HepG2 (cell line): ENCODE data around the gene TBCD. TPM values are rescaled to one million over a fixed set of nuclear protein-coding genes. Genes with fewer than 3 reads are reported as not detected.

Experiments used
- BCL6 ChIP-seq: IDR thresholded peaks from 2 replicates; pipeline ENCODE4 v1.6.1; 2016; ENCODE audit warnings: missing genetic modification reagents, missing compliant biosample characterization
- CREBL2 ChIP-seq: sonication (generic); formaldehyde crosslinking; IDR thresholded peaks from 2 replicates; pipeline ENCODE4 v1.8.1; 2023; ENCODE audit warnings: missing genetic modification reagents, mild to moderate bottlenecking, borderline replicate concordance
- FOXK1 ChIP-seq: sonication (generic); formaldehyde crosslinking; IDR thresholded peaks from 2 replicates; pipeline ENCODE4 v1.4.0; 2020; ENCODE audit warnings: low read depth, missing genetic modification reagents, borderline replicate concordance
- GPN1 ChIP-seq: sonication (generic); formaldehyde crosslinking; IDR thresholded peaks from 2 replicates; pipeline ENCODE4 v1.5.1; 2020; ENCODE audit warnings: missing genetic modification reagents, borderline replicate concordance
- HBP1 ChIP-seq: IDR thresholded peaks from 2 replicates; pipeline ENCODE4 v1.6.1; 2016; ENCODE audit warnings: low read depth, control low read depth
- HES4 ChIP-seq: sonication (generic); formaldehyde crosslinking; IDR thresholded peaks from 2 replicates; pipeline ENCODE4 v1.9.0; 2021; ENCODE audit warnings: mild to moderate bottlenecking, missing genetic modification reagents, borderline replicate concordance
- NCOA2 ChIP-seq: sonication (generic); formaldehyde crosslinking; IDR thresholded peaks from 2 replicates; pipeline ENCODE4 v1.8.0; 2022; ENCODE audit warnings: inconsistent platforms
- NFE2L1 ChIP-seq: sonication (generic); formaldehyde crosslinking; IDR thresholded peaks from 2 replicates; pipeline ENCODE4 v1.4.0; 2020; ENCODE audit warnings: missing genetic modification reagents, mild to moderate bottlenecking, borderline replicate concordance
- NR2F6 ChIP-seq, 2 experiments: IDR thresholded peaks; 2 replicates each; pipeline ENCODE4 v1.6.1; 2016; ENCODE audit warnings: antibody characterized with exemption in 1 of 2, mild to moderate bottlenecking in 1 of 2
- POGZ ChIP-seq: sonication (generic); formaldehyde crosslinking; IDR thresholded peaks from 2 replicates; pipeline ENCODE4 v1.4.0; 2020; ENCODE audit warnings: mild to moderate bottlenecking, missing genetic modification reagents
- SATB2 ChIP-seq: sonication (generic); formaldehyde crosslinking; IDR thresholded peaks from 2 replicates; pipeline ENCODE4 v1.5.0; 2020; ENCODE audit warnings: missing genetic modification reagents
- SMAD3 ChIP-seq: sonication (generic); formaldehyde crosslinking; IDR thresholded peaks from 2 replicates; pipeline ENCODE4 v1.4.0; 2020; ENCODE audit warnings: missing genetic modification reagents
- SP2 ChIP-seq: sonication (generic); formaldehyde crosslinking; IDR thresholded peaks from 2 replicates; pipeline ENCODE4 v1.5.1; 2020; ENCODE audit warnings: mild to moderate bottlenecking, missing genetic modification reagents
- ZEB1 ChIP-seq: IDR thresholded peaks from 2 replicates; pipeline ENCODE4 v1.6.1; 2012; ENCODE audit warnings: mild to moderate bottlenecking, low read depth, inconsistent platforms; ENCODE audit not compliant: insufficient replicate concordance
- ZFP36L2 ChIP-seq: sonication (generic); formaldehyde crosslinking; IDR thresholded peaks from 2 replicates; pipeline ENCODE4 v1.4.0; 2020; ENCODE audit warnings: missing genetic modification reagents
- ZNF264 ChIP-seq: sonication (generic); formaldehyde crosslinking; IDR thresholded peaks from 2 replicates; pipeline ENCODE4 v1.4.0; 2020; ENCODE audit warnings: missing genetic modification reagents
- ZNF317 ChIP-seq: sonication (generic); formaldehyde crosslinking; IDR thresholded peaks from 2 replicates; pipeline ENCODE4 v1.5.0; 2020; ENCODE audit warnings: mild to moderate bottlenecking, missing genetic modification reagents
- ZNF468 ChIP-seq: sonication (generic); formaldehyde crosslinking; IDR thresholded peaks from 2 replicates; pipeline ENCODE4 v1.8.0; 2022; ENCODE audit warnings: mild to moderate bottlenecking, moderate library complexity, missing genetic modification reagents
- ZNF605 ChIP-seq: sonication (generic); formaldehyde crosslinking; IDR thresholded peaks from 2 replicates; pipeline ENCODE4 v1.8.0; 2022; ENCODE audit warnings: mild to moderate bottlenecking, missing genetic modification reagents
- ZNF746 ChIP-seq: sonication (generic); formaldehyde crosslinking; IDR thresholded peaks from 2 replicates; pipeline ENCODE4 v1.8.0; 2022; ENCODE audit warnings: mild to moderate bottlenecking, missing genetic modification reagents
- ZNF766 ChIP-seq: sonication (generic); formaldehyde crosslinking; IDR thresholded peaks from 2 replicates; pipeline ENCODE4 v1.5.0; 2020; ENCODE audit warnings: missing genetic modification reagents, borderline replicate concordance
- ZSCAN30 ChIP-seq: sonication (generic); formaldehyde crosslinking; IDR thresholded peaks from 2 replicates; pipeline ENCODE4 v1.5.0; 2020; ENCODE audit warnings: mild to moderate bottlenecking, missing genetic modification reagents
- polyA plus RNA-seq, 8 experiments: library from polyadenylated mRNA; depleted of rRNA in 3 of 8; stranded (reverse) in 7 of 8; unstranded in 1 of 8; fragments of >200 nt; fragmentation: Illumina TruSeq in 4 of 8; extraction: Trizol in 4 of 8; gene quantifications; 2 replicates each; pipeline versions ENCODE4 v1.2.1 to v1.2.3, GENCODE V29; 2011 to 2016; ENCODE audit warnings: low read depth in 4 of 8, missing spikeins in 1 of 8, mixed read lengths in 1 of 8; ENCODE audit not compliant: insufficient read depth in 1 of 8
- total RNA-seq, 5 experiments: library from RNA; depleted of rRNA; stranded (reverse); fragments of >200 nt; fragmentation: Illumina TruSeq; extraction: Trizol; gene quantifications; 2 replicates each; pipeline ENCODE4 v1.2.3, GENCODE V29; 2016; ENCODE audit warnings: low read depth in 1 of 5
- TF ChIP-seq, protein P1 (sequence below): sonication (generic); formaldehyde crosslinking; IDR thresholded peaks from 2 replicates; pipeline ENCODE4 v1.8.0; 2023; ENCODE audit warnings: mild to moderate bottlenecking, missing genetic modification reagents
- TF ChIP-seq, protein P2 (sequence below): sonication (generic); formaldehyde crosslinking; IDR thresholded peaks from 2 replicates; pipeline ENCODE4 v1.4.0; 2020; ENCODE audit warnings: mild to moderate bottlenecking, missing genetic modification reagents

Gene TBCD
- total and polyA plus RNA-seq, 2 of the 13 experiments (the other 11 are each of a cell fraction or from before 2014, with no cell fraction given), result 33.9 to 54.8 TPM

GRCh38 chr17:82881900-82882714 lies 130.2 kb downstream of the TBCD start (continued):
- TF ChIP-seq ZNF468 (CRISPR knock-in tag) (no peak), NCOA2 (CRISPR knock-in tag) (peak; percentile 61; the same call in 1 of the 2 replicates), SMAD3 (CRISPR knock-in tag) (no peak), ZNF605 (peak; percentile 23; the same call in 1 of the 2 replicates), ZSCAN30 (CRISPR knock-in tag) (no peak), FOXK1 (CRISPR knock-in tag) (no peak), ZNF317 (CRISPR knock-in tag) (no peak), ZNF746 (no peak), POGZ (CRISPR knock-in tag) (no peak), CREBL2 (no peak), ZEB1 (peak; percentile 22), BCL6 (CRISPR knock-in tag) (peak; percentile 41; the same call in 1 of the 2 replicates), ZNF766 (no peak), GPN1 (CRISPR knock-in tag) (no peak), HBP1 (no peak), ZFP36L2 (CRISPR knock-in tag) (no peak), NR2F6 (IDR thresholded peaks at IDR 0.05) (peak; percentile 32; the same call in 1 of the 2 replicates), NR2F6 (CRISPR knock-in tag; IDR thresholded peaks at IDR 0.05) (peak; percentile 63; the same call in 1 of the 2 replicates), SATB2 (CRISPR knock-in tag) (no peak), NFE2L1 (no peak), HES4 (no peak), SP2 (CRISPR knock-in tag) (no peak), ZNF264 (peak; percentile 71; the same call in 1 of the 2 replicates)
- TF ChIP-seq, protein P1, sequence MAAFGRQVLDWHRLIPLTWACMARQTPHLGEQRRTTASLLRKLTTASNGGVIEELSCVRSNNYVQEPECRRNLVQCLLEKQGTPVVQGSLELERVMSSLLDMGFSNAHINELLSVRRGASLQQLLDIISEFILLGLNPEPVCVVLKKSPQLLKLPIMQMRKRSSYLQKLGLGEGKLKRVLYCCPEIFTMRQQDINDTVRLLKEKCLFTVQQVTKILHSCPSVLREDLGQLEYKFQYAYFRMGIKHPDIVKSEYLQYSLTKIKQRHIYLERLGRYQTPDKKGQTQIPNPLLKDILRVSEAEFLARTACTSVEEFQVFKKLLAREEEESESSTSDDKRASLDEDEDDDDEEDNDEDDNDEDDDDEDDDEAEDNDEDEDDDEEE (CRISPR knock-in tag), result no peak
- TF ChIP-seq, protein P2, sequence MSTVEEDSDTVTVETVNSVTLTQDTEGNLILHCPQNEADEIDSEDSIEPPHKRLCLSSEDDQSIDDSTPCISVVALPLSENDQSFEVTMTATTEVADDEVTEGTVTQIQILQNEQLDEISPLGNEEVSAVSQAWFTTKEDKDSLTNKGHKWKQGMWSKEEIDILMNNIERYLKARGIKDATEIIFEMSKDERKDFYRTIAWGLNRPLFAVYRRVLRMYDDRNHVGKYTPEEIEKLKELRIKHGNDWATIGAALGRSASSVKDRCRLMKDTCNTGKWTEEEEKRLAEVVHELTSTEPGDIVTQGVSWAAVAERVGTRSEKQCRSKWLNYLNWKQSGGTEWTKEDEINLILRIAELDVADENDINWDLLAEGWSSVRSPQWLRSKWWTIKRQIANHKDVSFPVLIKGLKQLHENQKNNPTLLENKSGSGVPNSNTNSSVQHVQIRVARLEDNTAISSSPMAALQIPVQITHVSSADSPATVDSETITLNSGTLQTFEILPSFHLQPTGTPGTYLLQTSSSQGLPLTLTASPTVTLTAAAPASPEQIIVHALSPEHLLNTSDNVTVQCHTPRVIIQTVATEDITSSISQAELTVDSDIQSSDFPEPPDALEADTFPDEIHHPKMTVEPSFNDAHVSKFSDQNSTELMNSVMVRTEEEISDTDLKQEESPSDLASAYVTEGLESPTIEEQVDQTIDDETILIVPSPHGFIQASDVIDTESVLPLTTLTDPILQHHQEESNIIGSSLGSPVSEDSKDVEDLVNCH (CRISPR knock-in tag), result no peak
